Stimulated activated CD8-positive, alpha-beta memory T cell treated with anti-CD3 and anti-CD28 coated beads, Interleukin-12 subunit alpha, Interleukin-12 subunit beta, amount 100 ng/mL, for 24 hours (primary cell): Measurements from ENCODE around the gene STIMATE.

Experiments used
- DNase-seq: peaks from one replicate; pipeline ENCODE4 v3.0.0-alpha.2; 2020; ENCODE audit errors: extremely low read depth

STIMATE gene

GRCh38 chr3:52817221-52817620, 80.1 kb downstream of the STIMATE start:
- no peak for DNase-seq

GRCh38 chr3:52816654-52817053, 80.7 kb downstream of the STIMATE start:
- DNase-seq = no peak

GRCh38 chr3:52816199-52816598, 81.1 kb downstream of the STIMATE start:
- no peak for DNase-seq

GRCh38 chr3:52813810-52814209, 83.5 kb downstream of the STIMATE start:
- no peak for DNase-seq

GRCh38 chr3:52811452-52812011, 85.8 kb downstream of the STIMATE start:
- no peak for DNase-seq

GRCh38 chr3:52810923-52811322, 86.4 kb downstream of the STIMATE start:
- DNase-seq = no peak

- DNase-seq = no peak
These were observed 87.5 kb downstream of the STIMATE start for GRCh38 chr3:52809662-52810377.

- no peak for DNase-seq
These were observed 88.2 kb downstream of the STIMATE start for GRCh38 chr3:52809149-52809548.

GRCh38 chr3:52805270-52806039, 91.9 kb downstream of the STIMATE start:
- no peak for DNase-seq

GRCh38 chr3:52801839-52802238, 95.5 kb downstream of the STIMATE start:
- no peak for DNase-seq

- no peak for DNase-seq
These were observed 97.3 kb downstream of the STIMATE start for GRCh38 chr3:52800079-52800478.

GRCh38 chr3:52798978-52799476, 98.3 kb downstream of the STIMATE start:
- no peak for DNase-seq

GRCh38 chr3:52798376-52798977, 98.9 kb downstream of the STIMATE start:
- DNase-seq = no peak

GRCh38 chr3:52796411-52796810, 100.9 kb downstream of the STIMATE start:
- DNase-seq = no peak

GRCh38 chr3:52795298-52795900, 101.9 kb downstream of the STIMATE start:
- no peak for DNase-seq

- DNase-seq = no peak
These were observed 102.7 kb downstream of the STIMATE start, which contains the start of gene ITIH3 for GRCh38 chr3:52794612-52795099. ITIH3 (plus strand) TSS chr3:52794796; CDS start chr3:52794804, 8 bp downstream.

GRCh38 chr3:52793702-52794611, 103.4 kb downstream of the STIMATE start:
- DNase-seq = no peak

- no peak for DNase-seq
These were observed 104.2 kb downstream of the STIMATE start for GRCh38 chr3:52792961-52793695.

- no peak for DNase-seq
These were observed 104.9 kb downstream of the STIMATE start for GRCh38 chr3:52792413-52792812.

- no peak for DNase-seq
These were observed 105.4 kb downstream of the STIMATE start for GRCh38 chr3:52791928-52792327.
